ENCODE results near the gene SCN9A. TPM values are rescaled to one million over a fixed set of nuclear protein-coding genes. Genes with fewer than 3 reads are reported as not detected.

SCN9A gene
- total RNA-seq, 1 experiment from 2014 or later: 1.3 TPM

DNA sequence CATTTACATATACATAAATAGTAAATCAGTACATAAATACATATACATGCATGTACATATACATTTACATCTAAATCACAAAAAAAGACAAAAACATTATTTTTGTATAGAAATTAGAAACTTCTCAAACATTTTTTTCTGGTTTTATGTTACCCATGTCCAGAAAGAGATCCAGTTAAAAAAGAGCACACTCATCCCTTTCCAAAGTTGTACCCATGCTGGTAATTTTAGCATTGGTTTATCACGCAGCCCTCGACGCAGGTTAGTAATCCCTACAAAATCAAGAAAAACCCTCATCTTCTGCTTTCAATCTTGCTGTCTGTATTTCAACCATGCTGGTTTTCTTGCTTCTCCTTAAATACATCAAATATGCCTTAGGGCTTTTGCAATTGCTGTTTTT is 10.5 kb downstream of the SCN9A start:
- H3K23ac ChIP-seq (ENCODE audit: insufficient read length, low read depth, low read length): no peak overlapping the region
- no peaks in the 10 kb centered on the region for H3K79me2 ChIP-seq (ENCODE audit: insufficient read depth, low read length)
- Mint-ChIP-seq H3K27ac (no peak overlapping the region), H3K4me1 (no peaks in the 10 kb centered on the region; a peak in 1 of 4 replicates), H3K36me3 (ENCODE audit: insufficient read depth in 1 of 3, low read depth in 3 of 3) (no peaks in the 10 kb centered on the region), H3K4me3 (no peak overlapping the region), H3K27me3 (ENCODE audit: low read depth) (no peaks in the 10 kb centered on the region), H3K9me3 (no peaks in the 10 kb centered on the region)
- H2BK5ac ChIP-seq (ENCODE audit: insufficient read length, low read length): no peak overlapping the region
- TF ChIP-seq CTCF (conservative IDR thresholded peaks at IDR 0.05): no peak
- no peak overlapping the region for H3K14ac ChIP-seq (ENCODE audit: insufficient read depth, low read length)
- no peaks in the 10 kb centered on the region for H4K20me1 ChIP-seq (ENCODE audit: control insufficient read depth, insufficient read depth, insufficient read length)
- no peak overlapping the region for H3K9ac ChIP-seq (ENCODE audit: extremely low read depth, insufficient read length, low read length)
- no peak overlapping the region for H2BK120ac ChIP-seq (ENCODE audit: low read depth, low read length, poor library complexity, severe bottlenecking)
- H3K18ac ChIP-seq (ENCODE audit: insufficient read length, low read depth, low read length): no peak overlapping the region
- no peak for DNase-seq
- H4K8ac ChIP-seq (replicated peaks; ENCODE audit: insufficient read length, low read depth, low read length): no peak overlapping the region
- no peaks in the 10 kb centered on the region for H3K23me2 ChIP-seq (ENCODE audit: insufficient read length, low read depth, low read length, poor library complexity, severe bottlenecking)
- no peak overlapping the region for H3K27ac ChIP-seq (ENCODE audit: insufficient read length, low read depth, low read length)
- no peak overlapping the region for H3K4me2 ChIP-seq (ENCODE audit: insufficient read depth, insufficient read length, low read length)
- H2BK12ac ChIP-seq (ENCODE audit: insufficient read length, low read depth, low read length): no peak overlapping the region
- no peak overlapping the region for H2BK15ac ChIP-seq (ENCODE audit: low read depth, low read length)
- H4K5ac ChIP-seq (ENCODE audit: insufficient read length, low read depth, low read length): no peak overlapping the region
- no peak overlapping the region for H3K4ac ChIP-seq (ENCODE audit: low read depth, low read length)
- no peak overlapping the region for H4K91ac ChIP-seq (ENCODE audit: insufficient read length, low read depth, low read length)
- no peak overlapping the region for H2AFZ ChIP-seq (ENCODE audit: low read length)
- no peaks in the 10 kb centered on the region for H3K27me3 ChIP-seq (ENCODE audit: insufficient read depth, low read length)
- no peaks in the 10 kb centered on the region for H3K4me1 ChIP-seq (ENCODE audit: insufficient read depth, low read length)
- no peak overlapping the region for H3T11ph ChIP-seq (ENCODE audit: low read length)
- no CpG with 5 or more reads among the region's 3 CpGs for WGBS (ENCODE audit: extremely low coverage, insufficient read length, low lambda C conversion rate)
- H3K79me1 ChIP-seq (ENCODE audit: insufficient read depth, low read depth, low read length, poor library complexity, severe bottlenecking): no peaks in the 10 kb centered on the region
- no peak overlapping the region for H3K56ac ChIP-seq (ENCODE audit: insufficient read length, low read depth, low read length)
- H3K9me3 ChIP-seq (ENCODE audit: control insufficient read depth, low read depth, low read length): no peaks in the 10 kb centered on the region
- H2BK20ac ChIP-seq (ENCODE audit: low read depth, low read length, poor library complexity, severe bottlenecking): no peak overlapping the region
- no peak overlapping the region for H2AK5ac ChIP-seq (ENCODE audit: insufficient read length, low read length)

Data from H9 (cell line).